ENCODE data around the gene TSPOAP1.

The TSPOAP1 gene

DNA sequence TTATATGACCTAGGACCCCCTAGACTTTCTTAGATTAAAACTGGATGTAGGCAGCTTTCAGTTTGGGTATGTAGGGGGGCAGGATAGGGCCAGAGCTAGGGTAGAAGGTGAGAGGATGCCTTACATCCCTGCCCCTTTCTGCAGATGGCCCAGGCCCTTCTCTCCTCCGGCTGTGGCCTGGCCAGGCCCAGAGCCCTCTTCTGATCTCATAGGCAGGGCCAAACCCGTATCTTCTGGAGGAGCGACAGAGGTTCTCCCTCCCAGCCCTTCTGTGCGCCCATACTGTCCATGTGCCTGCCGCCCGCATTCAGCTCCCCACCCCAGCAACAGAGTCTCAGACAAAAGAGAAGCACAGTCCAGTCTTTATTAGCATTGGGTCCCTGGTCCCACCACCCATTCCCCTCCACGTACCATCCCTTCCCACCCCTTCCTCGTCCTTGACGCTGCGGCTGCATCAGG is 2.0 kb upstream of the TSPOAP1 start:
- DNase-seq (ENCODE audit: low read depth) = no peak

DNA sequence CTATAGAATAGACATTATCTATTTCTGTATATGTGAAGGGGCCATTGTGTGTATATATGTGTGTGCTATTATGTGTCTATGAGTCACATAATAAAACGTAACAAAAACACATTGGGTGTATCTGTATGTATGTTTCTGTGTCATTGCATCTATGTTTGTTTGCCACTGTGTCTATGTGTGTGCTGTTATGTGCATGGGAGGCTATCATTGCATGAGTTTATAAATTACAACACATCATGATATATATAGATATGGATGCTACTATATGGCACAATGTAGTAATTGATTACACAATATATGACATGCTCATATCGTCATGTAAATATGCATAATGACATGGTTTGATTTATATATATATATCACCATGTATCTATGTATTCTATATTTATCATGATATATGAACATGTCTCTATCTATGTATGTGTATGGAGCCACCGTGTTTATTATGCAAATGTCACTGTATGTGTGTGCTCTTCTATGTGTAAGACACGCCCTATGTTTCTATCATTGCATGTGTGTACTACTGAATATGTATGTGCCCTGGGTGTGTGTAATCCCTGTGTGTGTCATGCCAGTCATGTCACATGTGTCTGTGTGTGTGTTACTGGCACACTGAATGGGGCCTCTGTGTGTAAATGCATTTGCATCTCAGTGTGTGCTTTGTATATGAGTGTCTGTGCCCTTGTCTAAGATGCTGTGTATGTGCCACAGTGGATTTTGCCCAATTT is 1.4 kb upstream of the TSPOAP1 start:
- DNase-seq (ENCODE audit: low read depth) = no peak

DNA sequence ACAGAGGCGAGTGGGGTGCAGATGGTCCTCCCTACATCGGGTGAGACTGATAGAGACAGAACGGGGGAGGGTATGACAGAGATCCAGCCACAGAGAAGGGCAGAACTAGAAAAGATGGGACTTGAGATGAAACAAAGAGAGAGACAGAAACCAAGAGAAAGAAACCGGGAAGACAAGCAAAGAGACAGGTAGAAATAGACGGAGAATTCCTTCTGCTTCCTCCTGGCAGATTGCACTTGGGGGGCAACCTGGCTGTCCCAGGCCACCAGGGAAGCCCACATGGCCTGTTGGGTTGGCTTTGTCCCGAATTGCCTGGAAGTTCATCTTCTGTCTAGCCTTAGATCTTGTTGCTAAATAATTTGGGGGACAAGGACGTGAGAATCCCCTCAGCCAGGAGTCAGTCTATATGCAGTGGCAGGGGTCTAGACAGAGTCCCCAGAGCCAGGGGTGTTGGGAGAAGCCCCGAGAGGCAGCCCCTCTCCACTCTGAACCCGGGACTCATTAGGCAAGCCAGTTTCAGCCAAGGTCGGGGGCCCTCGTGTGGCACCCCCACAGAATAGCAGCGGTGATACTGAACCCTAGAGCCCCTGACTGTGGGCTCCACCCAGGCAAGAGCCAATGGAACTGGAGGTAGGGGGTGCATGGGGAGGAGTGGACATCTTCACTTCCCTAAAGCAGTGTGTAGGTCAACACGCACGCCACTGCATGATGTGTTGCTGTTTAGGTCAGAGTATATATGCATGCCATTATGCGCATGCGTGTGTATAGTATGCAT is 627 bp upstream of the TSPOAP1 start:
- DNase-seq (ENCODE audit: low read depth) = no peak

DNA sequence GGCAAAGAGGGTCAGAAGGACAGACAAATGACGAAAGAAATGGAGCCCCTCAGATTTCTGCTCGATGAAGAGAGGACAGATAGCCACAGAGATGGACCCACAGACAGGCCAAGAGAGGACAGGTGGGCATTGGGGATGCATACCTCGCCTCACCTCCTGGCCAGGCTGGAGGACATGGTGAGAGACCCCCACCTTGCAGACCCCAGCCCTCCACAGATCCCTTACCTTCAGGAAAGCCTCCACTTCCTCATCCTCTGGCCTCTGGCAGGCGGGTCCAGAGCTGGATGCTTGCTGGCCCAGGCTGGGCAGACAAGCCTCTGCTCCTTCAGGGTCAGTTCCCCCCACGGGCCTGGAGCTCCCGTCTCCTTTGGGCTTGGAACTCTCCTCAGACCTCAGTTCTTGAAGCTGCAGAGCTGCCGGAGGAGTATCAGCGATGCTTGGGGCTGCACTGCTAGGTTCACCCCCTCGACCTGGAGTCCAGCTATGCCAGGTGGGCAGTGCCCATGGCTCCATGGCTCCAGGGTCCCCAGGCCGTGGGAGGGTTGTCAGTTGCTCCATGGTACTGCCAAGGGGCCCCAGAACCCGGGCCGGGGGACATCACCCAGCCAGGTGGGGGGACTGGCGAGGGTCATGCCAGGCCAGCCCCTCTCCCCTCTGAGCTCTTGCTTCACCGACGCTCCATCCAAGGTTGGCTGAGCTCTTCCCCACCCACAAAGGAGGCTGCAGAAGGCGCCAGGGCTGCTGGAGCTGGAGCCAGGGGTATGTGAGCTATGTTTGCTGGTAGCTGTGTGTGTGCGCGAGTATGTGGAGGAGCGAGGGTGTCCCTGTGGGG is 1.0 kb downstream of the TSPOAP1 start:
- no peak for DNase-seq (ENCODE audit: low read depth)

DNA sequence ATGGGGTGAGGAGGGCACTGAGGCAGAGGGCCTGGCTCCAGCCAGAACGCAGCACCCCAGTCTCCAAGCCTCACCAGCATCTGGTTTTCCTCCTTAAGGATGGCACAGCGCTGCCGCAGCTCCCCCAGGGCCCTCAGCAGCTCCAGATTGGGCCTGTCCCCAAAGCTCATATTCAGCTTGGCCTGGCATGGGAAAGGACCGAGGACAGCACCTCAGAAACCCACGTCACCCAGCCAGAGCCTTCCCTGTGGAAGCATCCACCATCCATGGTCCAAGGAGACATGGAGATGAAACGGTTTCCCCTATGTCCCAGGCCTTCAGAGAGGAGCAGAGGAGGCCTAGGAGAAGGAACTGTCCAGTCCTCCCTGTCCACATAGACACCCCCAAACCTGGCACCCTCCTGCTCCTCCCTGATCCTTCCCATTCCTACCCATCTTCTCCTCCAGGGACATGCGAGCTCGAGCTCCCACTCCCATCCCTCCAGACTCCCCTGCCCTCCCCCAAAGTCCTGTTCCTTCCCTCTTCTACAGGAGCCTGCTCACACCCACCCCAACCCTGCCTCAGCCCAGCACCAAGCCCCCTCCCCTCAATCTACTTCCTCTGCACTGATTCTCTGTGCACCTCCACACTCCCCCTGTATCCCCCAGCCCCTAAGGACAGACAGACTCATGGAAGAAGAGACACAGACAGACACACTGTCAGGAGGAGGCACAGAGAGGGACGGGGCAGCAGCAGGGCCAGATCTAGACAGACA is 1.8 kb downstream of the TSPOAP1 start:
- DNase-seq (ENCODE audit: low read depth) = no peak

DNA sequence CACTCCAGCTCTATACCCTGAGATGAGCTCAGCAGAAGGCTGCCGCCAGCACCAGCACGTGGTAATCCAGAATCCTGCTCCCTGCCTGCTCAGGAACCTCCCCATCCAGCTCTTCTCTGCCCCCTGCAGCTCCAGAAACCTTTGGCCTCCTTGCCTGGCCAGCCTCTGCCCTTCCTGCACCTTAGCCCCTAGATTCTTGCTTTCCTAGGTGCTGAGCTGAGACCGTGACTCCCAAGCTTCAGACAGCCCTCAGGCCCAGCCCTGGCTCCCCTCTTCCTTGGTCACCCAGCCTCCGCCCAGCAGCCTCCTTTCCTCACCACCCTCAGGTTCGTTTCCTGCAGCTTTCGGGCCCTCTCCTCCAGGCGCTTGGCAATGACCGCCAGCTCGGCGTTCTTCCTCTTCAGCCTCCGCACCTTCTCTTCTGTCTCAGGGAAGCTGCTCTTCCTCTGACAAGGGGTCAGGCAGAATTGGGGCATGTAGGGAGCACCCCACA is 2.6 kb downstream of the TSPOAP1 start:
- DNase-seq (ENCODE audit: low read depth) = no peak

DNA sequence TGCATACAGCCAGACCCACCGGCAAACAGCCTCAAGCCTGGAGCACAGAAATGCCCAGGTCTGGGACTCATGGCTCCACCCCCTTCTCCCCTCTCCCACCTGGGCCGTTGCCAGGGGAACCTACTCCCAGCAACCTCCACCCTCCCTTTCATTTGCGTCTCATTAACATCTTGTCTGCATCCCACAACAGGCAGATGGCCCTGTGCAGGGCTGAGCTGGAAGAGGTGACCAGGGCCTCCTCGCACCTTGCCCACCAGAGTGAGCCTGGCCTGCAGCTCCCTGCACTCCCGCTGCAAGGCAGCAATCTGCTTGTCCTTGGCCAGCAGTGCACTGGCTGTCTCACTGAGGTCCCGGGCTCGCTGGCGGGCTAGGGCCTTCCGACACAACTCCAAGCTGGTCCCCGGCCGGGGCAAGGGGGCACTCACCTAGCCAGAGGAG is 3.3 kb downstream of the TSPOAP1 start:
- DNase-seq (ENCODE audit: low read depth) = no peak

DNA sequence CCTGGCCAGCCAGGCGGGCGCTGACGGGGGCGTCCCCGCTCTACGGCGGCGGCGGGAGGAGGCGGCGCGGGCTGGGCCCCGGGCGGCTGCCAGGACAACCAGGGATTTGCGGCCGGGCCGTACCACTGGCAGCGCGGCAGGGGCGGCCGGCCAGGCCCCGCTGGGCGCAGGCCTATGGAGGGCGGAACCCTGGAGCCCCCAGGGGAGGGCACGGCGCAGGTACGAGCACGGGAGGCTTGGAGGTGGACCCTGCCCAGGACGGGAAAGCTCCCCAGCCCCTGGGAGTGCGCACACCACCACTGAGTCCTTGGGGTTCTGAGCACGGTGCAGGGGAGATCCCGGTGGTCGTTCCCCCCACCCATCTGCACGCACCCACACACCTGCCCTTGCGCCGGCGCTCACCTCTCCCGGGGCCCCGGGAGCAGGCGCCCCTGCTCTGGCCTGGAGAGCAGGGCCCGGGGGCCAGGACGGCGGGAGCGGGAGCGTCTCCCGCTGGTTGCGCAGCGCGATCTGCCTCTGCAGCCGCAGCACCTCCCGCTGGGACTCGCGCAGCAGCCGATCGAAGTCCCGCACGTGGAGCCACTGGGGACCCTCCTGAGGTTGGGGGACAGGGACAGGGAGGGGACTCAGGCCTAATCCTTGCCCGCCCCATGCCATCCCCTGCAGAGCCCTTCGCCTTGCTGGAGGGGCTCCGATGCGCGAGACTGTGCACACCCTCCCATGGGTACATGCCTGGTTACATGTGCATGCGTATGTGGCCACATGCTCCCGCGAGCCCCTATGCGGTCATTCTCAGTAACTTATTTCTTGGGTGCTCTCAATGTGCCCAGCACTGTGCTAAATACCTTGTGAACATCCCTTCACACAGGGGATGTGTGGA is 3.9 kb downstream of the TSPOAP1 start:
- DNase-seq (ENCODE audit: low read depth) = no peak

DNA sequence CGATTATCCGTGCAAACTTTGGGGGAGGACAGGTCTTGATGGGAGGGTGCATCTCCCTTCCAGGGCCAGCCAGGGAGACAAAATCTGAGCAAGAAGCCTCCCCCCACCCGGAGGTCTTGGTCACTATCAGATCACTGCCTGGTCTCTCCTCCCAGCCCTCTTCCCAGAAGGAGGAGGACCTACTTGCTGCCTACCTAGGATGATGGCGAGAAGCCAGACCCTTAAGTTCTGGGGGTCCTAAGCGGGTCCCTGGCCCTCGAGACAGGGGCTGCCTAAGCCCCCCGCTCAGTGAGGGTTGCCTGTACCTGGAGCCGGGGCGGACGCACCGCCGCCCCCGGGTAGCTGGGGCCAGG is 4.6 kb downstream of the TSPOAP1 start:
- DNase-seq (ENCODE audit: low read depth) = no peak

DNA sequence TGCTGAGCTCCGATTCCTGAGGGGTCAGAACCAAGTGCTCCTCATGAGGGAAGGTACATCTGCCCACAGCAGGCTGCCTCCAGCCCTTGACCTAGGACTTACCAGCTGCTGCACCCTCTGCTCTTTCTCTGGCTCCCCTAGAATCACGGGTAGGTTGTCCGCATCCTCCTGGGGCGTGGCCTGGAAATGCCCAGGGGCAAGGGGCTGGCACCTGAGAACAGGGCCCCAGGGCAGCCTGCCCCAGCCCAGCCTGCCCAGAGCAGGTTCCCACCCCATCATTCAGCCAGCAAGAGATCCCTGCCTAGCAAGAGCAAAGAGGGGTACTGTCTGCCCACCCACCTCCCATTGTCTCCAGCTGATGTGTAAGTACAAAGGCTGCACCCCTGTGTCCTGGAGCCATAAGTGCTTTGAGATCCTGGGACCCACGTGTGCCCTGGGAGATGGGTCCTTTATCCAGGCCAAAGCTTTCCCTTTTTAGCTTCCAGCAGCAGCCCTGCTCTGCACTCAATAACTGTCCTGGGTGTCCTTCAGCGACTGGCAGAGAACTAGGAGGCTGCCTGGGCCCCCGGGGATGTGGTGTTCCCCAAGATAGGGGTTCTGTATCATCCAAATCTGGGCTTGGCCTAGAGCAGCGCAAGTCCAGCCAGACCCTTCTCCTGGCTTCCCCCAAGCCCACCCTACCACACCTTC is 5.1 kb downstream of the TSPOAP1 start:
- no peak for DNase-seq (ENCODE audit: low read depth)

DNA sequence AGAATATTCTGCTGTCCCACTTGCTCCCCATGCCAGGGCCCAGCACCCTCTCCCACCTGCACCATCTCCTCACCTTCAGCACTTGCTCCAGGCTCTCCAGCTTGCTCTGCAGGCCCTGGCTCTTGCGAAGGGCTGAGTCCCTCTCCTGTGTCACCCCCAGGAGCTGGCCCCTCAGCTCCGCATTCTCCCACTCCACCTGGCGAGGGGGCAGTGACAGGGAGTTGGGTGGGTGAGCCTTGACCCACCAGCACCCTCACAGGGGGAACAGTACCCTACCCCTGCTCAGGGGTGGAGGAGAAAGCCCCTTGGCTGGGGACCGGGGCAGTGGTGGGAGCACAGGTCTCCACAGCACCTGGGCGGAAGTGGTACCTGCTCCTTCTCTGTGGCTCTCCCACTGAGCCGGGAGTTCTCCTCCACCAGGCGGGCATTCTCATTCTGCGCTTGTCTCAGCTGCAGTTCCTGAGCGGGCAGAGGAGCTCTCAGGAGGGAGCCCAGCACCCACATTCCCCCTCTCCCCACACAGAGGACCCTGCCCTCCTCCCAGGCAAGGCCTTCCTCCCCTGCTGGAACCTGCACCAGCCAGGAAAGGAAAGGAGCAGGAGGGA is 5.9 kb downstream of the TSPOAP1 start:
- DNase-seq (ENCODE audit: low read depth) = no peak

DNA sequence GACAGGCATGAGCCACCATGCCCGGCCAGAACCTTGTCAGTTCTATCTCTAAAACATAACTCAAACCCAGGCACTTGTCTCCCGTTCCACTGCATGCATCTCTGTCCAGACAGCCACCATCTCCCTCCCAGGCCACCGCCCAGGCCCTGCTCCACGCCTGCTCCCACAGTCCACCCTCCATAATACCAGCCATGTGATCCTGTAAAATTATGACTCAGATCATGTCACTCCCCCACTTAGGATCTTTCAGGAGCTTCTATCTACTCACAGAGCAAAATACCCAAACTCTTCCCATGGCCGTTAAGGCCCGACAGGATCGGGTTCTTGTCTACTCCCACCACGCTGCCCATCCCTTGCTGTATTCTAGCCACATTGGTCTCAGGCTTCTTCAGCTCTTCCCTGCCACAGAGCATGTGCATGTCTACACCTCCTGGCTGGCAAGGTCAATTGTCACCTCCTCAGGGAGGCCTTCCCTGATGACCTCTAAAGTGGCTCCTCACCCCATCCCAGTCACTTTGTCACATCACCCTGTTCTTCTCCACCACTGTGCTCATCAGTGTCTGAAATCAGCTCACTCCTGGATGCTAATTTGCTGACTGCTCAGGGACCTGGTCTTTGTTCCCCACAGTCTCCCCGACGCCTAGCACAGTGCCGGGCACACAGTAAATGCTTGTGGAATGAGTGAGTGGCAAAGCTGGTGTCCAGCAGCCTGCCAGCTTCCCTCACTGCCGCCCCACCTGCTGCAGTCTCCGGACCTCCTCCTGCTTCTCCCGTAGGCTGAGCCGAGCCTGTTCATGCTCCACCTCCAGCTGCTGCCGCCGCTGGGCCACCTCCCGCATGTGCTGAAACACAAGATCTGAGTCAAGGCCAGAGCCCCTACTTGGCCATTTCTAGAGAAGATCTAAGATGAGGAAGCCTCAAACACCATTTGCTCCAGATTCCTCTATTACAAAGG is 6.7 kb downstream of the TSPOAP1 start:
- DNase-seq (ENCODE audit: low read depth) = no peak

DNA sequence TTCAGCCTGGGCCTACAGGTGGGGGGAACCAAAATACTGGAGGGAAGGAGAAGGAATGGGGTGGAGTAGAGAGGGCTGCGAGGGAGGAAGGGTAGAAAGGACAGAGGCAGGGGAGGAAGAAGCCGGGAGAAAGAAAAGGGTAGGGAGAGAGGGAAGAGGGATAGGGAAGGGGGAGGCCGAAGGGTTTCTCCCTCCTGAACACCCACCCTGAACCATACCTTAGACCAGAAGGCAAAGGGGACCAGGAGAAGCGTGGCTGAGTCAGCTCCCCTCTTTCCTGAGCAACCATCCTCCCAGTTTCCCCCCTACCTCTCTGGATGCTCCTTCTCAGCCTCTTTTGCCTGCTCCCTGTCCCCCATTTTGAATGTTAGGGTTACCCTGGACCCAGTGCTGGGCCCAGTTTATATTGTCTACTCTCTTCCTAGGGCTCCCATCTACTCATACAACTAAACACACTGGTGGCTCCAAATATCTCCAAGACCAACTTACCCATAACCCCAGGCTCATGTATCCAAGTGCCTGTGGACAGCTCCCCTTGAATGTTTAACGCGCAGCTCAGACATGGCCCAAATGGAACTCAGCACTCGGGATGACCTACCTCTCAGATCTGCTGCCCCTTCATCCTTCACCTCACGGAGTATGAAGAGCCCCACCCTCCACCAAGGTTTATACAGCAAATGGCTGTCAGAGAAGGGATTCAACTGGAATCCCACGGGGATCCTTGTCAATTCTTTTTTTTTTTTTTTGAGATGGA is 7.8 kb downstream of the TSPOAP1 start:
- no peak for DNase-seq (ENCODE audit: low read depth)

DNA sequence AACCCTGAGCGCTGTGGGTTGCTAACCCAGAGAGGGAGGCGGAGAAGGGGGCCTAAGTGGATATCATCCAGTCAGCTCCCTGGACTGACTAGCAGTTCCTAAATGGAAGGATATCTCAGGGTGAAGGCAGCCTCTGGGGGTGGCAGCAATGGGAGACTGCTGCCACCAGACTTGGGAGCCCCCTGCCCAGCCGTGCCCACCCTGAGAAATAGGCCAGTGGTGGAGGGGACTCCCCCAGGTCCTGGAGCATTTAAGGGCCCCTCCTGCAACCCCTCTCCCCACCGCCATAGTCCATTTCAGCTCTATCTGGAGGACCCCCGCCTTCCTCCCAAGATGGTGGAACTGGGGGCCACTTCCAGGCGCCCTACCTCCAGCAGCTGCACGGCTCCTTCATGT is 8.4 kb downstream of the TSPOAP1 start:
- no peak for DNase-seq (ENCODE audit: low read depth)

DNA sequence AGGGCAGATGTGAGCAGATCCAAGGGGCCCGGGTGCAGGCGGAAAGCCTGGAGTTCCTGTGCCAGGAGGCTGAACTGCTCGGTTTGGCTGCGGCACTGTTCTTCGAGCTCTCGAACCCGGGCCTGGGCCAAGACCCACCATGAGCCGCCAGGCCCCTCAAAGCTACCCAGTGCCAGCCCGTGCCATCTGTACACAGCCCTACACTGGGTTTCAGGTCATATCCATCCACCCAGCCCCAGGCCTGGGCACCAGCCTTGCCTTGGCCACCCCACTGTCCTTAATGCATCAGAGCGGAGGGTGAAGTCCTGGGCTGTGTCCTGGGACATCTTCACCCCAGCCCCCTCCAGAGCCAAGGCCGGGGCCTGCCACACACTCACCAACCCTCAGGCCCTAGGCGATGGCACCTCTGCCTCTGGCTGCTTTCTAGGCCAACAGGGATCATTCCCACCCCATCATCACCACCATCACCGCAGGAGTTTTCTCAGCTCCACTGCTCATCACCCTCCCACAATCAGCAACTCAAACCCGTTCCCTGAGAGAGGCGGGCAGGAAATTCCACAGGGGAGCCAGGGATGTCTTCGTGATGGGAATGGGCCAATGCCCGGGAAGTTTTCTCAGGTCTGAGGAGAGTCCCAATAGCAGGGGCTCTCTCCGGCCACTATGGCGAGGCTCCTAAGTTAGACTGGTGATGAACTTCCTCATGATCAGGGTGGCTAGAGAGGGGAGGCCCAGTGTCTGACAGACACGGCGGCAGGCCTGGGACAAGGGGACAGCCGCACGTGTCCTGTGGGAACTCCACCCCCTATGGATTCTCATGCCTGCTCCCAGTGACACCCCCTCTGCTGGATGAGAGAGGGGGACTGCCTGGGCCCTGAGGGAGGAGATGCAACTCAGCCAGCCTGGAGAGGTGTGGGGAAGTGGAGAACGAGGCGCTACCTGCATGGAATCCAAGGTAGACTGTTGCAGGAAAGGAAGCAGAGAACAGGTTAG is 9.1 kb downstream of the TSPOAP1 start:
- no peak for DNase-seq (ENCODE audit: low read depth)

DNA sequence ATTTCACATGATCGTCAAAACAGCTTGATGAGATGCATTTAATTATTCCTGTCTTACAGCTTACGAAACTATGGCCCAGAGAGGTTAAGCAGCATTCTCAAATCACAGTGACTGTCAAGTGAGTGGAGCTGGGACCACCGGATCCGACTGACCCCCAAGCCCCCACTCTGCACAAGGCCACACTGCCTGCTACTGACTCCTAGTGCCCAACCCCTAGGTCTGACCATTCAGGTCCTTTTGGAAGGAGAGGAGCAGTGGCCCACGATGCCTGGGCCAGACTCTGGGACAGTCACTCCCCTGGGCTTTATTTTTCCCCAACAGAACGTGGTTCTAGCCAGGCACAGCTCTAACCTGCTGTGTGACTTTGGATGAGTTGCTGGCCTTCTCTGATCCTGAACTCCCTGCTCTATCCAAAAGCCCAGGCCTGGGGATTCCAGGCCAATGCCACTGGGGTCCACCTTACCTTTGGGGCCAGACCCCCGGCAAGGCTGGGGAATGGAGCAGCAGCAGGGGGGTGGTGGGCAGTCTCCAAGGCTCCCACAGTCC is 9.9 kb downstream of the TSPOAP1 start:
- DNase-seq (ENCODE audit: low read depth) = no peak

Measured in GM04504 (cell line).